ENCODE data around the gene AP3B1. TPM values are rescaled to one million over a fixed set of nuclear protein-coding genes. Genes with fewer than 3 reads are reported as not detected.

The AP3B1 gene
- total RNA-seq, 3 donors from 2014 or later, result 48.0 to 63.5 (median 48.2) TPM

DNA sequence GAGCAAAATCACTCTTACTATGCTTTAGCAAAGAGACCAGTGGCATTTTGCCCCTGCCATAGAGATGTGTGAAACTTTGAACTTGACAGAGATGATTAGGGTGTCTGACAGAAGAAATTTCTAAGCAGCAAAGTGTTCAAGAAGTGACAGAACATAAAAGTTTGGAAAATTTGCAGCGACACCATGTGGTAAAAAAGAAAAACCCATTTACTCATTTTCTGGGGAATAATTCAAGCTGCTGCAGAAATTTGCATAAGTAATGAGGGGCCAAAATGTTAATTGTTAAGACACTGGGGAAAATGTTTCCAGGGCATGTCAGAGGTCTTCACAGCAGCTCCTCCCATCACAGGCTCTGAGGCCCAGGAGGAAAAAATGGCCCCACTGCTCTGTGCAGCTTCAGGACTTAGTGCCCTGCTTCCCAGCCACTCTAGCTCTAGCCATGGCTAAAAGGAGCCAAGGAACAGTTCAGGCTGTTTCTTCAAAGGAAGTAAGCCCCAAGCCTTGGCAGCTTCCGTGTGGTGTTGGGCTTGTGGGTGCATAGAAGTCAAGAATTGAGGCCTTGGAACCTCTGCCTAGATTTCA, 6.1 kb upstream of the AP3B1 start:
- no peak for DNase-seq (ENCODE audit: low spot score in 2 of 2)
- Histone ChIP-seq H3K27ac (no peak overlapping the region), H3K9me3 (no peaks in the 10 kb centered on the region), H3K4me3 (no peak overlapping the region), H3K4me1 (no peaks in the 10 kb centered on the region), H3K36me3 (no peaks in the 10 kb centered on the region), H3K27me3 (no peaks in the 10 kb centered on the region)
- intact Hi-C loops (cut with DNase I; ENCODE audit: low total_unique reads), result loop anchor here (10.0 kb wide), 1 partner anchor 54 kb away; no protein-coding TSS in a partner anchor
- TF ChIP-seq POLR2A (IDR thresholded peaks at IDR 0.05) (no peak), CTCF (IDR thresholded peaks at IDR 0.05) (no peak), POLR2AphosphoS5 (IDR thresholded peaks at IDR 0.05) (no peak)

DNA sequence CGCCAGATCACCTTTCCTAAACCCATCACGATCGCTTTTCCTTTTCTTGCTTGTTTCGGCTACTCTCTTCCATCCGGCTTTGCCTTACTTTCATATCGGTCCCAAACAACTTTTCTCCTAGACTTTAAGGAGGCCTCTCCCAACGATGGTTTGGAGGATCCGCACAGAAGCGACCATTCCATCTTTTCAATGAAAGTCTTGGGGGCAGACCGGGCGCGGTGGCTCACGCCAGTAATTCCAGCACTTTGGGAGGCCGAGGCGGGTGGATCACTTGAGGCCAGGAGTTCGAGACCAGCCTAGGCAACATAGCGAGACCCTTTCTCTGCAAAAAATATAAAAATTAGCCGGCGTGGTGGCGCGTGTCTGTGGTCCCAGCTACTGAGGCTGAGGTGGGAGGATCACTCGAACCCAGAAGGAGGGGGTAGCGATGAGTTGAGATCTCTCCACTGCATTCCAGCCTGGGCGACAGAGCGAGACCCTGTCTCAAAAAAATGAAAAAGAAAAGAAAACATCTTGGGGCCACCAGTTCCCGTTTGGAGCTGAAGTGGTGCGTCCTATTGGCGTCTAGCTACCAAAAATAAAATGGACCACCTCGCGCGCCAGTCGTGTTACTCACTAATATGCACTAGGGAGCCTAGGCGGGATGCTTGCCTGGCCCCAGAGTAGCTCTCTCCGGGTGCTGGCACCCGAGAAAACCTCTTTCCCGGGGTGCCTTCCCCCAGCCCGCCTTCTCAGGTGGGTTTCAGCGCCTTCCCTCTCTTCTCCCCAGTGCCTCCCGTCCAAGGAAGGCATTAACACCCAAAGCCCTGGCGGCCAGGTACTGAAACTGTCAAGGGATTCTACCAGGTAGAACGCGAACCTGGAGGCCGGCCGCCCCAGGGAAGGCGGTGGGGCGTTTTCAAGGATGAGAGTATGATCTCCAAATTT, 800 bp upstream of the AP3B1 start:
- Histone ChIP-seq H3K36me3 (no peaks in the 10 kb centered on the region), H3K27me3 (no peaks in the 10 kb centered on the region), H3K27ac (peak overlapping the region; percentile 89 to 94), H3K9me3 (no peaks in the 10 kb centered on the region), H3K4me1 (no peaks in the 10 kb centered on the region), H3K4me3 (peak overlapping the region; percentile 75 to 92 (median 91))
- peak in 2 of 3 donors; percentile 42 to 51 for TF ChIP-seq CTCF (IDR thresholded peaks at IDR 0.05)
- TF ChIP-seq POLR2A (IDR thresholded peaks at IDR 0.05), result no peak
- no peak for TF ChIP-seq POLR2AphosphoS5 (IDR thresholded peaks at IDR 0.05)
- DNase-seq (ENCODE audit: low spot score in 2 of 2), result peak; percentile 28 to 58
- intact Hi-C loops (cut with DNase I; ENCODE audit: low total_unique reads), result no loop called here

- H3K4me3 ChIP-seq, result peak overlapping the region; percentile 75 to 92 (median 91)
- TF ChIP-seq POLR2A (IDR thresholded peaks at IDR 0.05) (no peak), POLR2AphosphoS5 (IDR thresholded peaks at IDR 0.05) (no peak)
- H3K36me3 ChIP-seq, result no peaks in the 10 kb centered on the region
- H3K9me3 ChIP-seq, result no peaks in the 10 kb centered on the region
- intact Hi-C loops (cut with DNase I; ENCODE audit: low total_unique reads), result no loop called here
- H3K27me3 ChIP-seq, result no peaks in the 10 kb centered on the region
- no peak for DNase-seq (ENCODE audit: low spot score in 2 of 2)
- peak overlapping the region; percentile 89 to 94 for H3K27ac ChIP-seq
- no peaks in the 10 kb centered on the region for H3K4me1 ChIP-seq
Observed at GRCh38 chr5:78293851-78294247, 649 bp downstream of the AP3B1 start.

GRCh38 chr5:78291687-78292086, 2.8 kb downstream of the AP3B1 start:
- no peaks in the 10 kb centered on the region for H3K4me1 ChIP-seq

DNA sequence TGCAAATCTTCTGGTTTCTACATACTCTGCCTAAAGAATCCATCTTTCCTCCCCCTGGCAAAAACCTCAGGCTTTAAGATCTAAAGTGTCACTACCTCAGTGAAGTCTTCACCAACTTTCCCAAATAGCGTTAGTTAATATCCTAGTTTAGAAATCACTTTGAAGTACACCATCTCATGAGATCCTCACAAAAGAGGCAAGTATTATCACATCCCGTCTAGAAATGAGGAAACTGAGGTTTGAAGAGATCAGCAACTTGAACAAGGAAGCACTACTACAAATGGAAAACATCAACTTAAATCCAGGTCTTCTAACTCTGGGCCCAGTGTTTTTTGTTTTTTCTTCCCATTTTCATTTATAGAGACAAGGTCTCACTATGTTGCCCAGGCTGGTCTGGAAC, 4.6 kb downstream of the AP3B1 start:
- H3K27me3 ChIP-seq, result no peaks in the 10 kb centered on the region
- H3K4me3 ChIP-seq, result no peak overlapping the region
- no peak overlapping the region for H3K27ac ChIP-seq
- no peaks in the 10 kb centered on the region for H3K4me1 ChIP-seq
- H3K9me3 ChIP-seq, result no peaks in the 10 kb centered on the region
- H3K36me3 ChIP-seq, result no peaks in the 10 kb centered on the region
- DNase-seq (ENCODE audit: low spot score in 2 of 2), result no peak
- intact Hi-C loops (cut with DNase I; ENCODE audit: low total_unique reads), result no loop called here
- no peak for TF ChIP-seq POLR2AphosphoS5 (IDR thresholded peaks at IDR 0.05)
- TF ChIP-seq POLR2A (IDR thresholded peaks at IDR 0.05), result no peak
- TF ChIP-seq CTCF (IDR thresholded peaks at IDR 0.05), result no peak

More at GRCh38 chr5:78291687-78292086, 2.8 kb downstream of the AP3B1 start:
- no peaks in the 10 kb centered on the region for H3K27me3 ChIP-seq
- no peak overlapping the region for H3K4me3 ChIP-seq
- intact Hi-C loops (cut with DNase I; ENCODE audit: low total_unique reads), result no loop called here
- H3K36me3 ChIP-seq, result no peaks in the 10 kb centered on the region
- no peak for DNase-seq (ENCODE audit: low spot score in 2 of 2)
- no peak overlapping the region for H3K27ac ChIP-seq
- TF ChIP-seq POLR2AphosphoS5 (IDR thresholded peaks at IDR 0.05) (no peak), POLR2A (IDR thresholded peaks at IDR 0.05) (no peak), CTCF (IDR thresholded peaks at IDR 0.05) (no peak)
- H3K9me3 ChIP-seq, result no peaks in the 10 kb centered on the region
